Mesothelial cell of epicardium (in vitro differentiated cells): Measurements from ENCODE around the gene FAM9B. TPM values are rescaled to one million over a fixed set of nuclear protein-coding genes. Genes with fewer than 3 reads are reported as not detected.

Experiments used
- total RNA-seq: library from RNA; stranded (reverse); gene quantifications from 3 replicates; pipeline ENCODE4 v1.2.1, GENCODE V29; 2021

Gene FAM9B
- total RNA-seq, 1 donor from 2014 or later = not detected

Other genes starting within 250 kb of the FAM9B start
- not detected in 3 replicates for gene FAM9A, start 232.7 kb downstream of the FAM9B start, total RNA-seq